GM23248 (cell line): ENCODE results near the gene KBTBD13. TPM values are rescaled to one million over a fixed set of nuclear protein-coding genes. Genes with fewer than 3 reads are reported as not detected.

Experiments
- DNase-seq: peaks from one replicate; pipeline ENCODE4 v3.0.0-alpha.2; 2015
- H2AFZ ChIP-seq: fragments of 200-600 bp; sonication (generic); 2 replicates; pipeline ENCODE4 v1.6.1; 2016; ENCODE audit warnings: antibody characterized with exemption
- H3F3A ChIP-seq: fragments of 200-600 bp; sonication (generic); 2 replicates; pipeline ENCODE4 v1.6.1; 2016; ENCODE audit warnings: mild to moderate bottlenecking, antibody characterized with exemption, mixed run types; ENCODE audit not compliant: insufficient read depth
- H3K27ac ChIP-seq: fragments of 200-600 bp; sonication (generic); 2 replicates; pipeline ENCODE4 v1.5.1; 2016; ENCODE audit warnings: mild to moderate bottlenecking
- H3K27me3 ChIP-seq: fragments of 200-600 bp; sonication (generic); replicated peaks from 2 replicates; pipeline ENCODE4 v1.6.1; 2016; ENCODE audit warnings: mild to moderate bottlenecking; ENCODE audit not compliant: insufficient read depth
- H3K36me3 ChIP-seq: fragments of 200-600 bp; sonication (generic); 2 replicates; pipeline ENCODE4 v1.6.1; 2016; ENCODE audit warnings: low read depth, mild to moderate bottlenecking
- H3K4me1 ChIP-seq: fragments of 200-600 bp; sonication (generic); 2 replicates; pipeline ENCODE4 v1.6.1; 2016; ENCODE audit warnings: mild to moderate bottlenecking; ENCODE audit not compliant: insufficient read depth
- H3K4me2 ChIP-seq: fragments of 200-600 bp; sonication (generic); one replicate; pipeline ENCODE4 v1.6.1; 2016; ENCODE audit warnings: mild to moderate bottlenecking; ENCODE audit not compliant: unreplicated experiment
- H3K4me3 ChIP-seq: fragments of 200-600 bp; sonication (generic); 2 replicates; pipeline ENCODE4 v1.5.1; 2016; ENCODE audit warnings: mild to moderate bottlenecking
- H3K79me2 ChIP-seq: fragments of 200-600 bp; sonication (generic); 2 replicates; pipeline ENCODE4 v1.6.1; 2016; ENCODE audit warnings: mild to moderate bottlenecking; ENCODE audit not compliant: insufficient read depth
- H3K9ac ChIP-seq: fragments of 200-600 bp; sonication (generic); 2 replicates; pipeline ENCODE4 v1.6.1; 2016; ENCODE audit warnings: mild to moderate bottlenecking
- H3K9me2 ChIP-seq: fragments of 200-600 bp; sonication (generic); 2 replicates; pipeline ENCODE4 v1.6.1; 2016; ENCODE audit warnings: mixed run types, mild to moderate bottlenecking, moderate library complexity; ENCODE audit not compliant: insufficient read depth
- H3K9me3 ChIP-seq: fragments of 200-600 bp; sonication (generic); one replicate; pipeline ENCODE4 v1.6.1; 2017; ENCODE audit warnings: low read depth
- H4K20me1 ChIP-seq: fragments of 200-600 bp; sonication (generic); 2 replicates; pipeline ENCODE4 v1.6.0; 2016; ENCODE audit not compliant: insufficient read depth
- EZH2 ChIP-seq: fragments of 200-600 bp; sonication (generic); IDR thresholded peaks from 2 replicates; pipeline ENCODE4 v1.6.1; 2018; ENCODE audit warnings: antibody characterized with exemption, mild to moderate bottlenecking; ENCODE audit not compliant: insufficient read depth, poor library complexity, severe bottlenecking
- EZH2phosphoT487 ChIP-seq: fragments of 200-600 bp; sonication (generic); IDR thresholded peaks from 2 replicates; pipeline ENCODE4 v1.6.1; 2018; ENCODE audit warnings: antibody characterized with exemption, moderate library complexity, mild to moderate bottlenecking, low read depth; ENCODE audit not compliant: insufficient read depth
- WGBS, 2 experiments: methylation state at CpG; one replicate each; pipeline ENCODE4 v1.1.6; 2015 to 2017; ENCODE audit warnings: low lambda C conversion rate in 2 of 2, low coverage in 1 of 2; ENCODE audit errors: missing lambda C conversion rate in 2 of 2; 5-methylcytosine and 5-hydroxymethylcytosine counted together
- in situ Hi-C: fragments of 300-500 bp; cut with MboI; formaldehyde crosslinking; loops from 2 replicates; pipeline ENCODE4 v1.15.0; 2020
- polyA plus RNA-seq: library from polyadenylated mRNA; unstranded; fragments of >200 nt; fragmentation: Nextera tagmentation; extraction: Ambion mirVana; gene quantifications from 2 replicates; pipeline ENCODE4 v1.2.1, GENCODE V29; 2016
- total RNA-seq: library from RNA; depleted of rRNA; stranded (reverse); fragments of >200 nt; shearing (Covaris generic); gene quantifications from 2 replicates; pipeline ENCODE4 v1.2.3, GENCODE V29; 2014

Gene KBTBD13
- total and polyA plus RNA-seq, 2 experiments from 2014 or later: not detected

DNA sequence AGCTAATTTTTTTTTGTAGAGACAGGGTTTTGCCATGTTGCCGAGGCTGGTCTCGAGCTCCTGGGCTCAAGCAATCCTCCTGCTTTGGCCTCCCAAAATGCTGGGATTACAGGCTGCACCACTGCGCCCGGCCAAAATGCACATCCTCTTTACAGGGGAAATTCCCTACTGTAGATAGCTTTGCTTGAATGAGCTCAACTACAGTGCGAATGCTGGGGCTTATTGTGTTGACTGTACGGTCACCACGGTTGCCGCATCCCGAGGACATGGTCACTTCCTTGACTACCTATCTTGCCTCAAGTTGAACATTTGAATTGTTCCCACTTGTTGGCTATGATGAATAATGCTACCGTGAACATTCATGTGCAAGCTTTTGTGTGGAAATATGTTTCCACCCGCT is 41.8 kb upstream of the KBTBD13 start:
- Histone ChIP-seq H3K27me3 (no peaks in the 10 kb centered on the region), H2AFZ (no peak overlapping the region), H3F3A (no peaks in the 10 kb centered on the region), H3K9ac (no peak overlapping the region), H3K4me3 (no peak overlapping the region), H3K36me3 (no peaks in the 10 kb centered on the region), H3K9me3 (no peaks in the 10 kb centered on the region), H3K4me2 (no peak overlapping the region), H3K4me1 (no peaks in the 10 kb centered on the region), H3K79me2 (no peaks in the 10 kb centered on the region), H3K9me2 (no peaks in the 10 kb centered on the region), H3K27ac (no peak overlapping the region), H4K20me1 (no peaks in the 10 kb centered on the region)
- WGBS, 2 experiments: 93 to 95% methylated on average over 11 of the region's 11 CpGs
- in situ Hi-C loops: no loop called here
- no peak for DNase-seq
- TF ChIP-seq EZH2 (no peak), EZH2phosphoT487 (no peak)

DNA sequence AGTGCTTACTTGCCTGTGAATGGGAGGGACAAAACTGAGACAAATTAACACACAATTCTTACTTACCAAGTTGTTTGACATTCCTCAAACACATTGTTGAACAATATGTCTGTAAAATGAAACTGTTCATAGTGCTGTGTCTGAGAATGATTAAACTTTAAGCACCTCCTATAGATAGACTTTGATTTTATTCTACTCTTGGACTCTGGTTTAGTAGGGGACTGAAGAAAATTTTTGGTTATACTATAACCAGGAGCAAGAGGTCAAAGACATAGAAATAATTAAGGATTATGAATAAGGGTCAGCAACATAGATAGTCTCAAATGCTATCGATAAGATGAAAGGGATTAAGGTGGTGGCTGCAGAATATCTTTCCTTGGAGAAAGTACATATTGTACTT is 39.2 kb upstream of the KBTBD13 start:
- WGBS, 2 experiments: 85 to 98% methylated on average over 1 of the region's 1 CpG
- H3K4me3 ChIP-seq: no peak overlapping the region
- DNase-seq: no peak

GRCh38 chr15:65038428-65038827 is 38.1 kb upstream of the KBTBD13 start:
- H3K9me2 ChIP-seq: no peaks in the 10 kb centered on the region
- no peak for TF ChIP-seq EZH2phosphoT487
- no peak for TF ChIP-seq EZH2
- no peaks in the 10 kb centered on the region for H3K36me3 ChIP-seq
- no peak overlapping the region for H3K27ac ChIP-seq
- whole genome bisulfite sequencing, 2 experiments: 94 to 97% methylated on average over 3 of the region's 3 CpGs
- H3K79me2 ChIP-seq: no peaks in the 10 kb centered on the region
- peaks cover 9% of the 10 kb centered on the region; the same call in 1 of the 2 replicates for H3K4me1 ChIP-seq
- no peaks in the 10 kb centered on the region for H3K9me3 ChIP-seq
- H3K9ac ChIP-seq: no peak overlapping the region
- no peak for DNase-seq
- H3K4me3 ChIP-seq: no peak overlapping the region
- in situ Hi-C loops: no loop called here
- H3K4me2 ChIP-seq: no peak overlapping the region
- H2AFZ ChIP-seq: no peak overlapping the region
- H3F3A ChIP-seq: peaks cover 7% of the 10 kb centered on the region; the same call in 1 of the 2 replicates
- H4K20me1 ChIP-seq: no peaks in the 10 kb centered on the region
- no peaks in the 10 kb centered on the region for H3K27me3 ChIP-seq

More for the DNA sequence above, 39.2 kb upstream of the KBTBD13 start:
- Histone ChIP-seq H3K36me3 (no peaks in the 10 kb centered on the region), H3K9me2 (no peaks in the 10 kb centered on the region), H3K9me3 (no peaks in the 10 kb centered on the region), H2AFZ (no peak overlapping the region), H3F3A (no peaks in the 10 kb centered on the region), H3K9ac (no peak overlapping the region), H3K4me2 (no peak overlapping the region), H3K27me3 (no peaks in the 10 kb centered on the region), H3K4me1 (no peaks in the 10 kb centered on the region), H3K79me2 (no peaks in the 10 kb centered on the region), H4K20me1 (no peaks in the 10 kb centered on the region), H3K27ac (no peak overlapping the region)
- no peak for TF ChIP-seq EZH2
- no peak for TF ChIP-seq EZH2phosphoT487
- in situ Hi-C loops: no loop called here

DNA sequence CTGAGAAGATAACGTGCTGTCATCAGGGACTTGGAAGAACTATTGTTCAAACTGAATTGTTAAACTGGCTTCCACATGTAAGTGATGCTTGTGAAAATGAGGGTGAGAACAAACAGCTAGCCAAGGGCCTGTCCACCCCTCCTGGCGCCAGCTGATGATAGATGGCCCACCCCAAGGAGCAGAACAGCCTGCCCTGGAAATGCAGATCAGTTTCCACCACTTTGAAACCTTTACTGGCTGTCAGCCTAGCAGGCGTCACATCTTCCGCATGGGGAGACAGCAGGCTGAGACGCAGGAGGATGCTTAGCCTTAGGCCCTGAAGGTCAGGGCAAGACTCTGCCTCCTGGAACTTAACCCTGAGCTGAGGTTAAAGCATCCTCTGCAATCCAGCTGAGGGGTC is 37.7 kb upstream of the KBTBD13 start:
- no peaks in the 10 kb centered on the region for H3K36me3 ChIP-seq
- no peaks in the 10 kb centered on the region for H4K20me1 ChIP-seq
- H3K27ac ChIP-seq: no peak overlapping the region
- no peaks in the 10 kb centered on the region for H3K27me3 ChIP-seq
- no peak overlapping the region for H3K9ac ChIP-seq
- no peak for DNase-seq
- peaks cover 13% of the 10 kb centered on the region; the same call in 1 of the 2 replicates for H3K4me1 ChIP-seq
- no peak overlapping the region for H2AFZ ChIP-seq
- no peak for TF ChIP-seq EZH2
- TF ChIP-seq EZH2phosphoT487: no peak
- no peaks in the 10 kb centered on the region for H3K79me2 ChIP-seq
- peaks cover 12% of the 10 kb centered on the region; the same call in 1 of the 2 replicates for H3F3A ChIP-seq
- in situ Hi-C loops: no loop called here
- H3K9me3 ChIP-seq: no peaks in the 10 kb centered on the region
- H3K9me2 ChIP-seq: no peaks in the 10 kb centered on the region
- WGBS, 2 experiments: 50 to 52% methylated on average over 5 of the region's 5 CpGs
- no peak overlapping the region for H3K4me3 ChIP-seq
- H3K4me2 ChIP-seq: no peak overlapping the region

DNA sequence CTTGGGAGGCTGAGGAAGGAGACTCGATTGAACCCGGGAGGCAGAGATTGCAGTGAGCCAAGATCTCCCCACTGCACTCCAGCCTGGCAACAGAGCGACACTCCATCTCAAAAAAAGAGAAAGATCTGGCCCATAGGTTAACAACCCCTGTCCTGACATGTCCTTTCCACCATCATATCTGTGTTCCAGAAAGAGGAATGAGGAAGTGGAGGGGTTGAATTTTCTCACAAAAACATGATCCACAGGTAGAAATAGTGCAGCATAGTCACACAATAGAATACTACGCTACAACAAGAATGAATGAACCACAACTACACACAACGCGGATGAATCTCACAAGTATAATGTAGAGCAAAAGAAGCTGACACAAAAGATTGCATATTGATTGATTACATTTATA is 36.1 kb upstream of the KBTBD13 start:
- Histone ChIP-seq H2AFZ (no peak overlapping the region), H3K27ac (no peak overlapping the region), H3K9me3 (no peaks in the 10 kb centered on the region), H3K27me3 (no peaks in the 10 kb centered on the region), H3K79me2 (no peaks in the 10 kb centered on the region), H4K20me1 (no peaks in the 10 kb centered on the region), H3K9me2 (no peaks in the 10 kb centered on the region), H3K9ac (no peak overlapping the region), H3K4me2 (no peak overlapping the region), H3K4me3 (no peak overlapping the region), H3F3A (peaks cover 21% of the 10 kb centered on the region; the same call in 1 of the 2 replicates), H3K36me3 (no peaks in the 10 kb centered on the region), H3K4me1 (peaks cover 25% of the 10 kb centered on the region)
- TF ChIP-seq EZH2: no peak
- TF ChIP-seq EZH2phosphoT487: no peak
- WGBS, 2 experiments: 68 to 75% methylated on average over 6 of the region's 6 CpGs
- in situ Hi-C loops: no loop called here
- DNase-seq: no peak
